Measurements from ENCODE around the gene KEAP1.
"Not testable (repeated sequence)": the region's sequence is repeated elsewhere in the genome, so short reads cannot be mapped to it uniquely, and the experiment has no call there.

KEAP1 gene

DNA sequence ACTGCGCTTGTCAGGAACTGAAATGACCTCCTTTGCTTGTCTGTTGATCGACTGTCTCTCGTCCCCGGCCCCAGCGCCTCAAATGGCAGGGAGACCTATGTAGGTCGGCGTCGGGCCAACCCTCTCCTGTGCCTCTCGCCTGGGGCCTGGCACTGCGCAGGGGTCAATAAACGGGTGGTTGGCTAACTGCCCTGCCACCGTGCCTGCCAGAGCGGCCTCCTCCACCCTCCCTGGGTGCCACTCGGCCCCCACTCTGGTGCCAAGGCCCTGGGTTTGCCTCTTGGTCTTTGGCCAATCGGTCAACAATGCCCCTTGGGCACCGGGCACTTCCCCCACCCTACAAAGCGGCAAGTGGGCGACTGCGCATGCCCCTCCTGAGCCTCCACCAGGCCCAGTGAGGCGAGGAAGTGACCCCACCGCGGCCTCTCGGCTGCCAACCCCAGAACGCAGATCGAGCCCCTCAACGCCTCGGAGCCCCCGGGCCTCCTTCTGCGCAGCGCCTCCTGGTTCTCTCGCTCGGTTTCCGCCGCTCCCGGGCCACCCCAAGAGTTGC lies 1.1 kb downstream of the KEAP1 start:
- FAIRE-seq (peak; percentile 70), DNase-seq (ENCODE audit: extremely low spot score, insufficient read length, low read depth) (no peak)

DNA sequence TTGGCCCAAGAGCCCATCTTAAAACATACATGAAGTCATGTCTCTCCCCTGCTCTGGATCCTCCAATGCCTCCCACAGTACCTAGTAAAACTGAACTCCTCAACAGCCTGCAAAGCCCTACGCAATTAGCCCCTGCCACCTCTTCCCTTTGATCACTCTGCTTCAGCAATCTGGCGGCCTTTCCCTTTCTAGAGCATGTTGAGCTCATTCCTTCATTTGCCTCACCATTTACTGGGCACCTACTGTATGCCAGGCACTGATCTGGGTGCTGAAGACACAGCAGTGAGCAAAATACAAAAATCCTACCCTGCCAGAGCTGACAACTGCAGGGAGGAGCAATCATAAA lies 2.9 kb downstream of the KEAP1 start:
- DNase-seq (ENCODE audit: extremely low spot score, insufficient read length, low read depth) (no peak), FAIRE-seq (no peak)

DNA sequence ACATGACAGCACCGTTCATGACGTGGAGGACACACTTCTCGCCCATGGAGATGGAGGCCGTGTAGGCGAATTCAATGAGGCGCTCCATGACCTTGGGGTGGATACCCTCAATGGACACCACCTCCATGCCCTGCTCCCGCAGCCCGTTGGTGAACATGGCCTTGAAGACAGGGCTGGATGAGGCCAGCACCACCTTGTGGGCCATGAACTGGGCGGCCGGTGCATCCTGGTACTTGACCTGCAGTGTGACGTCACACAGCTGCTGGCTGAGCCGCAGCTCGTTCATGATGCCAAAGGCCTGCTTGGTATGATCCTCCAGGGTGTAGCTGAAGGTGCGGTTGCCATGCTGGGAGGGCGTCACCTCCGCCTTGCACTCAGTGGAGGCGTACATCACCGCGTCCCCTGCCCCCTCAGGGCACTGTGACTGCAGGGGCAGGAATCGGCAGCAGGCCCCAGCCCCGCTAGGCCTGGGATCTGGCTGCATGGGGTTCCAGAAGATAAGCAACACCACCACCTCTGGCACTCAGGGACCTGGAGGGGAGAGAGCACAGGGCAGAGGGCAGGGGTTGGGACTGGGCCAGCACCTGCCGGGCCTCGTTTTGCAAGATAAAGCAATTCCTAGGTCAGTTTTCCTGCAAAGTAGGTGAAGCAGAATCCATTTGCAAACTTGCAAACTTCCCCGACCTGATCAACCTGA lies 3.5 kb downstream of the KEAP1 start:
- DNase-seq (ENCODE audit: extremely low spot score, insufficient read length, low read depth) (no peak), FAIRE-seq (no peak)

DNA sequence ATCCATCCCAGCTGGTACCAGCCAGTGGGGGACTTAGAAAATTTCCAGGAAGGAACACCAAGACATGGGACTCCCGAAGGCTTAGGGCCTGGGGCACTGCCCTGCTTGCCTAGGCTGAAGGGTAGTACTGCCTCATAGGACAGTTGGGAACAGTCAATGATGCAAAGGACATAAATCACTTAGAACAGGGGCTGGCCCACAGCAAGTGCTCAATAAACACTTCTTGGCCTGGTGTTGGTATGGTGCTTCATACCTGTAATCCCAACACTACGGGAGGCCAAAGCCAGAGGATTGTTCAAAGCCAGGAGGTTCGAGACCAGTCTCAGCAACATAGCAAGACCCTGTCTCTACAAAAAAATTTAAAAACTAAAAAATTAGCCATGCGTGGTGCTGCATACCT lies 5.8 kb downstream of the KEAP1 start:
- no peak for DNase-seq (ENCODE audit: extremely low spot score, insufficient read length, low read depth)
- FAIRE-seq = no peak

DNA sequence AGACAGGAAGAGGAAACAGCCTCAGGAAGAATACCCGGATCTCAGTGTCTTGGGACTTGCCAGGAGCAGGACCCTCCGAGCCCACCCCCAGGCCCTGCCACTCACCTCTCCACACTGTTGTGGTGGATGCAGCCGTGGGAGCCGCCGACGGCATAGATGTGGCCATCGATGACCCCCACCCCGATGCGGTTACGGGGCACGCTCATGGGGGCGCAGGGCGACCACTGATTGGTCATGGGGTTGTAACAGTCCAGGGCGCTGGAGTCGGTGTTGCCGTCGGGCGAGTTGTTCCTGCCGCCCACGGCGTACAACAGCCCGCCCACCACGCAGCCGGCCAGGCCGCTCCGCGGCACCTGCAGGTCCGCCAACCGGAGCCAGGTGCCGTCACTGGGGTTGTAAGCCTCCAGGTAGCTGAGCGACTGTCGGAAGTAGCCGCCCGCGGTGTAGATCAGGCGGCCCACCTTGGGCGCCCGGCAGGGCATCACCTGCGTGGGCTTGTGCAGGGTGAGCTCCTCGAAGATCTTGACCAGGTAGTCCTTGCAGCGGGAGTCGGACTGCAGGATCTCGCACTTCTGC lies 11.6 kb downstream of the KEAP1 start:
- FAIRE-seq (no peak), DNase-seq (ENCODE audit: extremely low spot score, insufficient read length, low read depth) (no peak)

DNA sequence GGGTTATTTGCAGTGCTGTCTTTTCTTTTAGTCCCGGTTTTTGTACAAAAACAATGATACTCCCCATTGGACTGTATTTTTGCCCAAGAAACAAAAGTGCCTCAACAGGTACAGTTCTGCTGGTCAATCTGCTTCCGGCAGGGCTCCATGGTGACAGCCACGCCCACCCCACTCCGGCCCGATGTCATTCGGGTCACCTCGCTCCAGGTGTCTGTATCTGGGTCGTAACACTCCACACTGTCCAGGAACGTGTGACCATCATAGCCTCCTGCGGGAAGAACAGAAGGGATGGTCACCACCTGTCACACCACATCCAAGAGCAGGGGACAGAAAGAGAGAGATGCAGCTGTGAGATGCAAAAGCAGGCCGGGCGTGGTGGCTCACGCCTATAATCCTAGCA lies 16.6 kb downstream of the KEAP1 start:
- DNase-seq (ENCODE audit: extremely low spot score, insufficient read length, low read depth) (no peak), FAIRE-seq (no peak)

DNA sequence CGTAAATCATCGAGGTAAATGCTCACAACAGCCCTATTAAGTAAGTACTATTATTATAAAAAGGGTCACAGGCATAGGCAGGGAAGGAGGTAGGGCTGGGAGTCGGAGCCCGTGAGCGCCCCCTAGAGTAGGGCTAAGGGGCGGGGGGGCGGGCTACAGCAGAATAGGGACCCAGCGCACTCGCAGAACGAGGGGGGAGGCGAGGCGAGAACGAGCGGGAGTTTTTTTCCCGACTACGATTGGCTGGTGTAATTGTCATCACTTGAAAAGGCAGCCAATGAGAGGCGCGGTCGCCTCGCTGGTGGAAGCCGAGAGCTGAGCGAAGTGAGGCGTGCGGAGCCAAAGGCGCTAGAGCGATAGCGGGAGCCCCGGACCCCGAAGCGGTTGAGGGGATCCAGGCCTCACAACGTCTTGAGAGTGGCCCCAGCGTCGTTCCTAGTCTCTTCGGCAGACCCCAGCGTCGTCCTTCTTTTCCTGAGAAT lies 24.2 kb downstream of the KEAP1 start:
- DNase-seq (ENCODE audit: extremely low spot score, insufficient read length, low read depth) = no peak
- FAIRE-seq = no peak

DNA sequence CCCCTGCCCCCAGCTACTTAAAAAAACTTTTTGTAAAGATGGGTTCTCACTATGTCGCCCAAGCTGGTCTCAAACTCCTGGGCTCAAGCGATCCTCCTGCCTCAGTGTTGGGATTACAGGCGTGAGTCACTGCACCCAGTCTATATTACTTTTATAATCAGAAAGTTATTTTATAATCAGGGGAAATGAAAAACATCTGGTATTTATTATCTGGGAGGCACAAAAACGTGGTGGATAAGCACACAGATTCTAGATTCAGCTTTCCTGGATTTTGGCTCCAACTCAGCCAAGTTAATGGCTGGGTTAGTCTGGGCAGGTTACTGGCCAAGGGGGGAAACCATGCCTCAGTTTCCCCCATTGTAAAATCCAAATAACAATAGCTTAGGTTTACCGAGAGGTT lies 24.7 kb downstream of the KEAP1 start:
- no peak for FAIRE-seq

DNA sequence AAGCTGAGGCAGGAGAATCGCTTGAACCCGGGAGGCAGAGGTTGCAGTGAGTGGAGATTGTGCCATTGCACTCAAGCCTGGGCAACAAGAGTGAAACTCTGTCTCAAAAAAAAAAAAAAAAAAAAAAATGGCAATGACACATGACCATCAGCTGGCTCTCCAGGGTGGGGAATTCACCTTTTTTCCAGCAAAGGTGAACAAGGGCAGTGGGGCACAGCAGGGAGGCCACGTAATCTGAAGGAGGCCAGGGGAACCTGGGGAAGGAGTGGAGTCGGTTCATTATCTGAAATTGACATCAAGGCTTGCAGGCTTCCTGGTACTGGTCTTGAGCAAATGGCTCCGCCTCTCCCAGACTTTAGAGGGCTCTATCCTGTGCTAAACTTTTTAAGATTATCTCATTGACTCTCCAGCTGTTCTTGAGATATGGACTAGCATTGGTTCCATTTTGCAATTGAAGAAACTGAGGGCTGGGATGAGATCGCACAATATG lies 28.1 kb downstream of the KEAP1 start:
- DNase-seq (ENCODE audit: extremely low spot score, insufficient read length, low read depth) (no peak), FAIRE-seq (no peak)

More for the DNA sequence above, 24.7 kb downstream of the KEAP1 start:
- DNase-seq (ENCODE audit: extremely low spot score, insufficient read length, low read depth) = no peak

DNA sequence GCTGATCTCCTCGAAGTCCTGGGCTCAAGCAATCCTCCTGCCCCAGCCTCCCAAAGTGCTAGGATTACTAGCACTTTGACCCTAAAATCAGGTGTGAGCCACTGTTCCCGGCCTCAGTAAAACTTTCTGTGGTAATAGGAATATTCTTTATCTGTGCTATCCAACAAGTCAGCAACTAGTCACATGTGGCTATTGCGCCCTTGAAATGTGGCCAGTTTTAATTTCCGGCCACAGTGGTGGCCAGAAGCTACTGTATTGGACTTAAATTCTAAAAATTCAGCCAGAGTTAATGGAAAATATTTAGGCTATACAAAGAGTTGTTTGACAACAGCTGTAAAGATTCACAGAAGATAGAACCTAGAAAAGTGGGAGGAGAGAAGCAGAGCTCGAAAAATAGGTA lies 30.0 kb downstream of the KEAP1 start:
- DNase-seq (ENCODE audit: extremely low spot score, insufficient read length, low read depth) (no peak), FAIRE-seq (no peak)

DNA sequence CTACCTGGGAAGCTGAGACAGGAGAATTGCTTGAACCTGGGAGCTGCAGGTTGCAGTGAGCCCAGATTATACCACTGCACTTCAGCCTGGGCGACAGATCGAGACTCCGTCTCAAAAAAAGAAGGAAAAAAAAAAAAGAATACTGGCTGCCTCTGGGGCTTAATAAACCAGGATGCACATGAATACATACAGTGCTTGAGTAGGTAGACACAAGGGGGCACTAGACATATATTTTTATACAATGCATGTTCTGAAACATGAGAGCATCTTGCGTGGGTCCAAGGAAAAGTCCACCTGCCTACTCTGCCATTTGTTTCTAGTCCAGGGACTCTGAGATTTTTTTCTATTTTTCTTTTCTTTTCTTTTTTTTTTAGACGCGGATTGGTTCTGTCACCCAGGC lies 31.2 kb downstream of the KEAP1 start:
- FAIRE-seq (no peak), DNase-seq (ENCODE audit: extremely low spot score, insufficient read length, low read depth) (no peak)

DNA sequence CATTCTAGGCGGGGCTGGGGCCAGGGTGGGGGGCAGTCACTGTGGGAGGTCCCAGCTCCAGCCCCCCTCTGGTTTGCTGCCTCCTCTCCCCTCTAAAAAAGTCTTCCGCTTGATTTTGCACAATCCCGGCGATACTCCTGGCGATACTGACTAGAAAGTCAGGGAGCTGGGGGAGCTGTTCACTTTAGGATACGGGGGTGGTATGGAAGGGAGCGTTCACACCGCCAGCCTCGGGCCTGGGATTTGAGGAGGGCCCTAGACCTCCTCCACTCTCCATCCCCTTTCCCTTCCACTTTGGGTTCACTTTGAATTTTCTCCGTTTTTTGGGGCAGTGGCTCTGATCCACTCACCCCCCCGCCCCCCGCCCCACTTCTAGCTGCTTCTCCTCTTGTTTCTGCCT lies 35.0 kb downstream of the KEAP1 start:
- no peak for DNase-seq (ENCODE audit: extremely low spot score, insufficient read length, low read depth)
- no peak for FAIRE-seq

DNA sequence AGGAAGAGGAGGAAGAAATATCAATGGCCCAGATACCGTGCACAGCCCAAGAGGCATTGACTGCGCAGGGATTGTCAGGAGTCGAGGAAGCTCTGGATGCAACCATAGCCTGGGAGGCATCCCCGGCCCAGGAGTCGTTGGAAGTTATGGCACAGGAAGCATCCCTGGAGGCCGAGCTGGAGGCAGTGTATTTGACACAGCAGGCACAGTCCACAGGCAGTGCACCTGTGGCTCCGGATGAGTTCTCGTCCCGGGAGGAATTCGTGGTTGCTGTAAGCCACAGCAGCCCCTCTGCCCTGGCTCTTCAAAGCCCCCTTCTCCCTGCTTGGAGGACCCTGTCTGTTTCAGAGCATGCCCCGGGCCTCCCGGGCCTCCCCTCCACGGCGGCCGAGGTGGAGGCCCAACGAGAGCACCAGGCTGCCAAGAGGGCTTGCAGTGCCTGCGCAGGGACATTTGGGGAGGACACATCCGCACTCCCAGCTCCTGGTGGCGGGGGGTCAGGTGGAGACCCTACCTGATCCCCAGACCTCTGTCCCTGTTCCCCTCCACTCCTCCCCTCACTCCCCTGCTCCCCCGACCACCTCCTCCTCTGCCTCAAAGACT lies 36.0 kb downstream of the KEAP1 start:
- DNase-seq (ENCODE audit: extremely low spot score, insufficient read length, low read depth) (no peak), FAIRE-seq (no peak)

DNA sequence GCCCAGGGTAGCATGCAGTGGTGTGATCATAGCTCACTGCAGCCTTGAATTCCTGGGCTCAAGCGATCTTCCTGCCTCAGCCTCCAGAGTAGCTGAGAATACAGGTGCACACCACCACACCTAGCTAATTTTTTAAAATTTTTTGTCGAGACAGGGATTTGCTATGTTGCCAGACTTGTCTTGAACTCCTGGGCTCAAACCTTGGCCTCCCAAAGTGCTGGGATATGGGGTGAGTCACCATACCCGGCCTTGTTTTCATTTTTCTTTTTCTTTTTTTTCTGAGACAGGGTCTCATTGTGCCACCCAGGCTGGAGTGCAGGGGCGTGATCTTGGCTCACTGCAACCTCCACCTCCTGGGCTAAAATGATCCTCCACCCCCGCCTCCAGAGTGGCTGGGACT lies 38.7 kb downstream of the KEAP1 start:
- FAIRE-seq (no peak), DNase-seq (ENCODE audit: extremely low spot score, insufficient read length, low read depth) (no peak)

DNA sequence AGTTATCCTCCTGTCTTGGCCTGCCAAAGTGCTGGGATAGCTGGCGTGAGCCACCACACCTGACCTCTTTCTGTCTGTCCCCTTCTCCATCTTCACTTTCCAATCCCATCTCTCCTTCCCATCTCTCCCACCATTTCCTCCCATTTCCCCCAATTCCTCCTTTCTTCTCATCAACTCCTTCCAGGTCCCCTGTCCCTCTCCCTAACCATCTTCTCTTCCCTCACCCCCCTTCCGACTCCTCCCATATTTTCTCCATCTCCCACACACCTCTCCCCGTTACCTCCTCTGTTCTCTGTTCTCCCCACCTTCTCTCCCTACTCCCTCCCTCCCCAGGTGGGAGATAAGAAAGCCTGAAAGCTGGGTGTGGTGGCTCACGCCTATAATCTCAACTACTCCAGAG lies 40.6 kb downstream of the KEAP1 start:
- no peak for DNase-seq (ENCODE audit: extremely low spot score, insufficient read length, low read depth)
- no peak for FAIRE-seq

DNA sequence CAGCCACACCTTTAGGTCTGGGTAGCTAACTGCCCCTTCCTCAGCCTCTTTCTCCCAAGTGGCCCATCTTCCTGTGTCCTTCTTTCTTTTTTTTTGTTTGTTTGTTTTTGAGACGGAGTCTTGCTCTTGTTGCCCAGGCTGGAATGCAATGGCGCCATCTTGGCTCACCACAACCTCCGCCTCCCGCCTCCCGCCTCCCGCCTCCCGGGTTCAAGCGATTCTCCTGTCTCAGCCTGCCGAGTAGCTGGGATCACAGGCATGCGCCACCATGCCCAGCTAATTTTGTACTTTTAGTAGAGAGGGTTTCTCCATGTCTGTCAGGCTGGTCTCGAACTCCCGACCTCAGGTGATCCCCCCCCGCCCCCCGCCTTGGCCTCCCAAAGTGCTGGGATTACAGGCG lies 41.1 kb downstream of the KEAP1 start:
- not testable (repeated sequence) for FAIRE-seq; DNase-seq (ENCODE audit: extremely low spot score, insufficient read length, low read depth)

DNA sequence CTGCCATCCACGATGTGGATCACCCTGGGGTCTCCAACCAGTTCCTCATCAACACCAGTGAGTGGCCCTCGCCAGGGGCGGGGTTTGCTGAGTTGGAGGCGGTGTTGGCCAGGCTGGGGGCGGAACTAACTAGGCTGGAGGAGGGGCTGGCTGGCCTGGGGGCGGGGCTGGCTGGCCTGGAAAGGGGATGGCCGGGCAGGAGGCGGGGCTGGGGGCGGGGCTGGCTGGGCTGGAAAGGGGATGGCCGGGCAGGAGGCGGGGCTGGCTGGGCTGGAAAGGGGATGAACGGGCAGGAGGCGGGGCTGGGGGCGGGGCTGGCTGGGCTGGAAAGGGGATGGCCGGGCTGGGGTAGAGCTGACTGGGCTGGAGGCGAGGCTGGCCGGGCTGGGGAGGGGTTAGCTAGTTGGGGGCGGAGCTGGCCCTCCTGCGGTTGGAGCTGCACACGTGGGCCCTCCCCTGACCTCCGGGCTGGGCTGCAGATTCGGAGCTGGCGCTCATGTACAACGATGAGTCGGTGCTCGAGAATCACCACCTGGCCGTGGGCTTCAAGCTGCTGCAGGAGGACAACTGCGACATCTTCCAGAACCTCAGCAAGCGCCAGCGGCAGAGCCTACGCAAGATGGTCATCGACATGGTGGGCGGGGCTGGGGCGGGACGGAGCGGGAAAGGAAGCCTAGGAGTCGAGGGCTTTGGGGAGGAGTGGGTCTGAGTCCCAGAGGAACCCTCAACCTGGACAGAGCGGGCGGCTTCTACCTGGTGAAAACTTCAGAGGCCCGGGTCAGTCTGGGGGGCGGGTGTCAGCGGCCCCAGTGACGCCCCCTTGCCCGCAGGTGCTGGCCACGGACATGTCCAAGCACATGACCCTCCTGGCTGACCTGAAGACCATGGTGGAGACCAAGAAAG lies 41.9 kb downstream of the KEAP1 start:
- peak; percentile 85 for FAIRE-seq

DNA sequence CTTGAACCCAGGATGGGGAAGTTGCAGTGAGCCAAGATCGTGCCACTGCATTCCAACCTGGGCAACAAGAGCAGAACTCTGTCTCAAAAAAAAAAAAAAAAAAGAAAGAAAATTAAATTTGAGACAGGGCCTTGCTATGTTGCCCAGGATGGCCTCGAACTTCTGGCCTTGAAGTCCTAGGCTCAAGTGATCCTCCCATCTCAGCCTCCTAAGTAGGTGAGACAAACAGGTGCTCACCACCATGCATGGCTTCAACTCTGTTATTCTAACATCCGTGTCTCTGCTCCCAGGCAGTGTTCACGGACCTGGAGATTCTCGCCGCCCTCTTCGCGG lies 42.5 kb downstream of the KEAP1 start:
- DNase-seq (ENCODE audit: extremely low spot score, insufficient read length, low read depth) (no peak), FAIRE-seq (no peak)

More for the DNA sequence above, 41.9 kb downstream of the KEAP1 start:
- DNase-seq (ENCODE audit: extremely low spot score, insufficient read length, low read depth) = peak; percentile 95

DNA sequence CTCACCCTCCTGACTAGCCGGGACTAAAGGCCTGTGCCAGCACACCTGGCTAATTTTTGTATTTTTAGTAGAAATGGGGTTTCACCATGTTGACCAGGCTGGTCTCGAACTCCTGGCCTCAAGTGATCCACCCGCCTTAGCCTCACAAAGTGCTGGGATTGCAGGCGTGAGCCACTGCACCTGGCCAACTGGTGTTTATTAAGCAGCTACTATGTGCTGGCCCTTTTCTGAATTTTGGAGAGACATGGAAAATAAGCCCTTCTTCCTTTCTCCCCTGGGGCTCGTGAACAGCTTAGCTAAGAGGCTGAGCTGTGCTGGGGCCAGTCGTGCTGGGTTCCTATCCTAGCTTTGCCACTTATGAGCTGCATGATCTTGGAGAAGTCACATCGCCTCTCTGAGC lies 44.4 kb downstream of the KEAP1 start:
- not testable (repeated sequence) for FAIRE-seq

DNA sequence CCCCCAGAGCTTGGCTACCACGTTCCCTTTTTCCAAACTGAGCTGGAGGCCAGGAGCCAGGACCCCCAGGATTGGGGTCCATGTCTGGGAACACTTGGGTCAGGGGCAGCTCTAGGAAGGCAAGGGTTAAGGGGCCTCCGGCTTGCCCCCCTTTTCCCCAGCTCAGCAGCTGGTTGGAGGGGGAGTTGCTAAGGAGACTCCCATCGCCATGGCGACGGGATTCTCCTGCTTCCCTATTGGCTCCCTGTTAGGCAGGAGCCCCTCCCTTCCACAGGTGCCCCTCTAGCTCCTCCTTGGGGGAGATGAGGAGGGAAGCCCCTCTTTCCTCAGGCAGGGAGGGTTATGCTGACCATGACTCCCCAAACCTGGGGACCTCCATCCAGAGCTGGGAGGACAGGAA lies 48.9 kb downstream of the KEAP1 start:
- FAIRE-seq (no peak), DNase-seq (ENCODE audit: extremely low spot score, insufficient read length, low read depth) (no peak)

More for the DNA sequence above, 44.4 kb downstream of the KEAP1 start:
- not testable (repeated sequence) for DNase-seq (ENCODE audit: extremely low spot score, insufficient read length, low read depth)
